Chondrocyte (in vitro differentiated cells): ENCODE data around the gene MRAS. TPM values are rescaled to one million over a fixed set of nuclear protein-coding genes. Genes with fewer than 3 reads are reported as not detected.

Source experiments
- DNase-seq: peaks from one replicate; pipeline ENCODE4 v3.0.0; 2021; ENCODE audit warnings: mixed read lengths, low spot score
- H3K27ac Mint-ChIP-seq: one replicate; pipeline ENCODE4 v1.8.0; 2021; ENCODE audit warnings: mild to moderate bottlenecking, moderate library complexity, mixed read lengths; ENCODE audit not compliant: unreplicated experiment
- H3K27me3 Mint-ChIP-seq: 2 replicates; pipeline ENCODE4 v1.8.0; 2021; ENCODE audit warnings: low read depth, mixed read lengths
- H3K36me3 Mint-ChIP-seq: 2 replicates; pipeline ENCODE4 v1.8.0; 2021; ENCODE audit warnings: low read depth, mixed read lengths
- H3K4me1 Mint-ChIP-seq: 2 replicates; pipeline ENCODE4 v1.8.0; 2021; ENCODE audit warnings: low read depth, mild to moderate bottlenecking, mixed read lengths
- H3K4me3 Mint-ChIP-seq: one replicate; pipeline ENCODE4 v1.8.0; 2021; ENCODE audit warnings: mild to moderate bottlenecking, moderate library complexity, mixed read lengths; ENCODE audit not compliant: unreplicated experiment
- H3K9me3 Mint-ChIP-seq: 2 replicates; pipeline ENCODE4 v1.8.0; 2021; ENCODE audit warnings: low read depth, mixed read lengths
- CTCF ChIP-seq: fragments of 200-600 bp; sonication (generic); IDR thresholded peaks from 2 replicates; pipeline ENCODE4 v1.5.0; 2021; ENCODE audit warnings: antibody characterized with exemption, mild to moderate bottlenecking, moderate library complexity
- total RNA-seq: library from RNA; stranded (reverse); gene quantifications from 3 replicates; pipeline ENCODE4 v1.2.1, GENCODE V29; 2021

The MRAS gene
- total RNA-seq, 1 donor from 2014 or later: 68.4 TPM

- no peak for DNase-seq
- H3K4me1 Mint-ChIP-seq: no peaks in the 10 kb centered on the region
- no peaks in the 10 kb centered on the region for H3K9me3 Mint-ChIP-seq
- H3K27ac Mint-ChIP-seq: no peak overlapping the region
- no peak overlapping the region for H3K4me3 Mint-ChIP-seq
- peaks cover 21% of the 10 kb centered on the region for H3K36me3 Mint-ChIP-seq
- no peaks in the 10 kb centered on the region for H3K27me3 Mint-ChIP-seq
- TF ChIP-seq CTCF: no peak
These were observed 50.6 kb downstream of the MRAS start for GRCh38 chr3:138398791-138399575.

- Mint-ChIP-seq H3K9me3 (no peaks in the 10 kb centered on the region), H3K4me1 (no peaks in the 10 kb centered on the region), H3K27ac (no peak overlapping the region), H3K36me3 (peaks cover 29% of the 10 kb centered on the region), H3K27me3 (no peaks in the 10 kb centered on the region), H3K4me3 (no peak overlapping the region)
- DNase-seq: no peak
- no peak for TF ChIP-seq CTCF
These were observed 51.4 kb downstream of the MRAS start for GRCh38 chr3:138399766-138400165.

- no peaks in the 10 kb centered on the region for H3K9me3 Mint-ChIP-seq
- no peak overlapping the region for H3K4me3 Mint-ChIP-seq
- no peaks in the 10 kb centered on the region for H3K4me1 Mint-ChIP-seq
- no peak overlapping the region for H3K27ac Mint-ChIP-seq
- no peak for TF ChIP-seq CTCF
- DNase-seq: no peak
- H3K36me3 Mint-ChIP-seq: peaks cover 33% of the 10 kb centered on the region
- H3K27me3 Mint-ChIP-seq: no peaks in the 10 kb centered on the region
These were observed 52.3 kb downstream of the MRAS start for GRCh38 chr3:138400651-138401070.

GRCh38 chr3:138401834-138402233 lies 53.5 kb downstream of the MRAS start:
- H3K4me3 Mint-ChIP-seq: no peak overlapping the region
- no peak overlapping the region for H3K27ac Mint-ChIP-seq

GRCh38 chr3:138404121-138404520 lies 55.7 kb downstream of the MRAS start:
- no peak overlapping the region for H3K4me3 Mint-ChIP-seq

More at GRCh38 chr3:138401834-138402233, 53.5 kb downstream of the MRAS start:
- DNase-seq: no peak
- Mint-ChIP-seq H3K4me1 (no peaks in the 10 kb centered on the region), H3K27me3 (no peaks in the 10 kb centered on the region), H3K9me3 (no peaks in the 10 kb centered on the region), H3K36me3 (peaks cover 37% of the 10 kb centered on the region)
- no peak for TF ChIP-seq CTCF

More at GRCh38 chr3:138404121-138404520, 55.7 kb downstream of the MRAS start:
- no peak for TF ChIP-seq CTCF
- no peak overlapping the region for H3K27ac Mint-ChIP-seq
- DNase-seq: no peak
- H3K27me3 Mint-ChIP-seq: no peaks in the 10 kb centered on the region
- peaks cover 37% of the 10 kb centered on the region for H3K36me3 Mint-ChIP-seq
- H3K9me3 Mint-ChIP-seq: no peaks in the 10 kb centered on the region
- H3K4me1 Mint-ChIP-seq: no peaks in the 10 kb centered on the region
